Breast epithelium (tissue), 3 donors: Measurements from ENCODE around the gene HRC.

Experiments
- POLR2AphosphoS5 ChIP-seq, 3 donors: sonication (generic); formaldehyde crosslinking; IDR thresholded peaks; one replicate each; pipeline ENCODE4 v1.6.1; 2017; ENCODE audit warnings: antibody characterized with exemption in 3 of 3
- TF ChIP-seq, protein P1 (sequence below), 3 donors: fragments of 450-650 bp; IDR thresholded peaks; one replicate each; pipeline ENCODE4 v1.5.1; 2016 to 2017; ENCODE audit warnings: antibody characterized with exemption in 3 of 3, mild to moderate bottlenecking in 3 of 3, moderate library complexity in 3 of 3

DNA sequence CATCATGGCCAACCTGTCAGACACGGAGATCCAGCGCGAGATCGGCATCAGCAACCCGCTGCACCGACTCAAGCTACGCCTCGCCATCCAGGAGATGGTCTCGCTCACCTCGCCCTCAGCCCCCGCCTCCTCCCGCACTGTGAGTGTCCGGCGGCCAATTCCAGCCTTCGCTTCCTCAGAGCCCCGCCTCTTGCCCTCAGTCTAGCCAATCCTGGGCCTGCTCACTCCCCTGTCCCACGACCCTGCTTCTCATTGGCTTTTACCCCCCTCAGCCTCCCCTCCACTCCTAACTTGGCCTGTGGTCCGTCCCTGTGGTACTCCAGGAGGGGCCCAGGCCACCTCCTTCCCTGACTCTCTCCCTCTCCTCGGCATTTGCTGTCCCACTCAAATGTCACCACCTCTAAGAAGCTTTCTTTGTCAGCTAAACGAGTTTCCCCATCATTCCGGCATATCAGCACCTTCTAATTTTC lies 12.3 kb downstream of the HRC start:
- TF ChIP-seq, protein P1, sequence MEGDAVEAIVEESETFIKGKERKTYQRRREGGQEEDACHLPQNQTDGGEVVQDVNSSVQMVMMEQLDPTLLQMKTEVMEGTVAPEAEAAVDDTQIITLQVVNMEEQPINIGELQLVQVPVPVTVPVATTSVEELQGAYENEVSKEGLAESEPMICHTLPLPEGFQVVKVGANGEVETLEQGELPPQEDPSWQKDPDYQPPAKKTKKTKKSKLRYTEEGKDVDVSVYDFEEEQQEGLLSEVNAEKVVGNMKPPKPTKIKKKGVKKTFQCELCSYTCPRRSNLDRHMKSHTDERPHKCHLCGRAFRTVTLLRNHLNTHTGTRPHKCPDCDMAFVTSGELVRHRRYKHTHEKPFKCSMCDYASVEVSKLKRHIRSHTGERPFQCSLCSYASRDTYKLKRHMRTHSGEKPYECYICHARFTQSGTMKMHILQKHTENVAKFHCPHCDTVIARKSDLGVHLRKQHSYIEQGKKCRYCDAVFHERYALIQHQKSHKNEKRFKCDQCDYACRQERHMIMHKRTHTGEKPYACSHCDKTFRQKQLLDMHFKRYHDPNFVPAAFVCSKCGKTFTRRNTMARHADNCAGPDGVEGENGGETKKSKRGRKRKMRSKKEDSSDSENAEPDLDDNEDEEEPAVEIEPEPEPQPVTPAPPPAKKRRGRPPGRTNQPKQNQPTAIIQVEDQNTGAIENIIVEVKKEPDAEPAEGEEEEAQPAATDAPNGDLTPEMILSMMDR (IDR thresholded peaks at IDR 0.05) = no peak
- TF ChIP-seq POLR2AphosphoS5 (IDR thresholded peaks at IDR 0.05) = no peak
